Muscle layer of colon (tissue), 2 donors: ENCODE measurements around the gene C17orf107.
"Not testable (repeated sequence)": the region's sequence is repeated elsewhere in the genome, so short reads cannot be mapped to it uniquely, and the experiment has no call there.

Source experiments
- H3K27ac ChIP-seq: one replicate; pipeline ENCODE4 v1.7.0; 2013; ENCODE audit warnings: low read depth, mild to moderate bottlenecking, low read length, moderate library complexity
- H3K27me3 ChIP-seq, 2 donors: one replicate each; pipeline ENCODE4 v1.7.0; 2013; ENCODE audit warnings: low read length in 2 of 2, mild to moderate bottlenecking in 2 of 2; ENCODE audit not compliant: insufficient read depth in 2 of 2, control insufficient read depth in 1 of 2
- H3K36me3 ChIP-seq: one replicate; pipeline ENCODE4 v1.7.0; 2013; ENCODE audit warnings: mild to moderate bottlenecking, low read length; ENCODE audit not compliant: insufficient read depth
- H3K4me1 ChIP-seq: one replicate; pipeline ENCODE4 v1.7.0; 2013; ENCODE audit warnings: mild to moderate bottlenecking, low read length; ENCODE audit not compliant: insufficient read depth
- H3K4me3 ChIP-seq, 2 donors: one replicate each; pipeline ENCODE4 v1.7.0; 2013; ENCODE audit warnings: low read length in 2 of 2, low read depth in 1 of 2, mild to moderate bottlenecking in 1 of 2, moderate library complexity in 1 of 2
- H3K9ac ChIP-seq: one replicate; pipeline ENCODE4 v1.7.0; 2013; ENCODE audit warnings: low read length
- H3K9me3 ChIP-seq: one replicate; pipeline ENCODE4 v1.7.0; 2013; ENCODE audit warnings: mild to moderate bottlenecking, low read length
- donor health status: abdominal sarcoma.
- donor health status: Adenocarcinoma of cecum.

The C17orf107 gene

GRCh38 chr17:4902540-4902939 lies 3.2 kb downstream of the C17orf107 start:
- H3K9me3 ChIP-seq: no peaks in the 10 kb centered on the region
- H3K27ac ChIP-seq: no peak overlapping the region
- H3K27me3 ChIP-seq: peaks cover 11 to 35% of the 10 kb centered on the region in 2 donors
- no peak overlapping the region for H3K4me3 ChIP-seq
- H3K4me1 ChIP-seq: peaks cover 11% of the 10 kb centered on the region
- H3K9ac ChIP-seq: no peak overlapping the region
- H3K36me3 ChIP-seq: no peaks in the 10 kb centered on the region

GRCh38 chr17:4903051-4903818 lies 3.9 kb downstream of the C17orf107 start, which contains the start of gene CHRNE:
Gene CHRNE, minus strand, starts transcription at chr17:4903098. Its CDS starts 35 bp downstream, at chr17:4903063.
- Histone ChIP-seq H3K9me3 (no peaks in the 10 kb centered on the region), H3K27ac (no peak within 1 kb of the TSS), H3K9ac (no peak within 1 kb of the TSS), H3K27me3 (peaks cover 11 to 35% of the 10 kb centered on the region in 2 donors), H3K4me3 (no peak within 1 kb of the TSS), H3K4me1 (peaks cover 11% of the 10 kb centered on the region), H3K36me3 (no peaks in the 10 kb centered on the region)

GRCh38 chr17:4906642-4907041 lies 7.3 kb downstream of the C17orf107 start:
- H3K4me3 ChIP-seq, H3K9me3 ChIP-seq, H3K27ac ChIP-seq, H3K27me3 ChIP-seq, H3K36me3 ChIP-seq, H3K9ac ChIP-seq: not testable (repeated sequence)
- peaks cover 14% of the 10 kb centered on the region for H3K4me1 ChIP-seq

- Histone ChIP-seq H3K9ac (no peak overlapping the region), H3K4me3 (no peak overlapping the region), H3K27me3 (peaks cover 0 to 5% of the 10 kb centered on the region in 2 donors)
Measured at GRCh38 chr17:4908301-4908700, 9.0 kb downstream of the C17orf107 start.

GRCh38 chr17:4908711-4909496 lies 9.6 kb downstream of the C17orf107 start:
- Histone ChIP-seq H3K9ac (peak overlapping the region; percentile 14), H3K27ac (no peak overlapping the region), H3K4me3 (no peak overlapping the region), H3K4me1 (peaks cover 14% of the 10 kb centered on the region), H3K27me3 (peaks cover 0 to 4% of the 10 kb centered on the region in 2 donors), H3K36me3 (no peaks in the 10 kb centered on the region), H3K9me3 (no peaks in the 10 kb centered on the region)

More at GRCh38 chr17:4908301-4908700, 9.0 kb downstream of the C17orf107 start:
- Histone ChIP-seq H3K36me3 (no peaks in the 10 kb centered on the region), H3K4me1 (peaks cover 14% of the 10 kb centered on the region), H3K9me3 (no peaks in the 10 kb centered on the region), H3K27ac (no peak overlapping the region)

GRCh38 chr17:4913994-4914393 lies 14.7 kb downstream of the C17orf107 start:
- H3K9ac ChIP-seq: no peak overlapping the region
- no peaks in the 10 kb centered on the region for H3K9me3 ChIP-seq
- peaks cover 8% of the 10 kb centered on the region for H3K4me1 ChIP-seq
- no peak overlapping the region for H3K4me3 ChIP-seq
- no peaks in the 10 kb centered on the region for H3K27me3 ChIP-seq
- no peaks in the 10 kb centered on the region for H3K36me3 ChIP-seq
- H3K27ac ChIP-seq: no peak overlapping the region

- not testable (repeated sequence) for H3K27me3 ChIP-seq, H3K4me1 ChIP-seq, H3K27ac ChIP-seq
Measured at GRCh38 chr17:4914551-4914950, 15.2 kb downstream of the C17orf107 start.

GRCh38 chr17:4919511-4920047 lies 20.2 kb downstream of the C17orf107 start:
- H3K27ac ChIP-seq: no peak overlapping the region
- no peaks in the 10 kb centered on the region for H3K4me1 ChIP-seq
- H3K36me3 ChIP-seq: no peaks in the 10 kb centered on the region
- no peaks in the 10 kb centered on the region for H3K9me3 ChIP-seq
- no peak overlapping the region for H3K4me3 ChIP-seq
- H3K27me3 ChIP-seq: no peaks in the 10 kb centered on the region
- H3K9ac ChIP-seq: no peak overlapping the region

More at GRCh38 chr17:4914551-4914950, 15.2 kb downstream of the C17orf107 start:
- not testable (repeated sequence) for H3K4me3 ChIP-seq, H3K9ac ChIP-seq, H3K36me3 ChIP-seq, H3K9me3 ChIP-seq

GRCh38 chr17:4920351-4921048 lies 21.2 kb downstream of the C17orf107 start:
- Histone ChIP-seq H3K9me3 (no peaks in the 10 kb centered on the region), H3K27me3 (no peaks in the 10 kb centered on the region), H3K4me1 (no peaks in the 10 kb centered on the region), H3K36me3 (no peaks in the 10 kb centered on the region), H3K4me3 (no peak overlapping the region), H3K9ac (no peak overlapping the region), H3K27ac (no peak overlapping the region)

GRCh38 chr17:4921320-4921719 lies 22.0 kb downstream of the C17orf107 start:
- no peaks in the 10 kb centered on the region for H3K9me3 ChIP-seq
- no peaks in the 10 kb centered on the region for H3K36me3 ChIP-seq
- no peaks in the 10 kb centered on the region for H3K27me3 ChIP-seq
- H3K4me3 ChIP-seq: no peak overlapping the region
- H3K4me1 ChIP-seq: no peaks in the 10 kb centered on the region
- no peak overlapping the region for H3K27ac ChIP-seq
- no peak overlapping the region for H3K9ac ChIP-seq
